ENCODE measurements around the gene ZER1.

ZER1 gene

GRCh38 chr9:128685636-128686489 lies 85.9 kb downstream of the ZER1 start:
- TF ChIP-seq CTCF (conservative IDR thresholded peaks at IDR 0.05; ENCODE audit: low read depth, low read length): no peak
- peaks cover 54% of the 10 kb centered on the region for H3K4me1 ChIP-seq (ENCODE audit: low read depth, poor library complexity, severe bottlenecking)
- no peak overlapping the region; the same call in 1 of the 2 replicates for H2AFZ ChIP-seq (ENCODE audit: low read depth)
- H3K4me2 ChIP-seq: peak overlapping the region; percentile 65
- peaks cover 4% of the 10 kb centered on the region; the same call in 1 of the 2 replicates for H4K20me1 ChIP-seq (ENCODE audit: insufficient read depth)
- peak overlapping the region; percentile 93; the same call in 1 of the 2 replicates for H3K27ac ChIP-seq
- H3K27me3 ChIP-seq (ENCODE audit: insufficient read depth, low read depth): no peaks in the 10 kb centered on the region
- H3K4me3 ChIP-seq (IDR thresholded peaks at IDR 0.05; ENCODE audit: insufficient read depth, low read depth, low read length): no peak overlapping the region
- H3K36me3 ChIP-seq (ENCODE audit: insufficient read depth): no peaks in the 10 kb centered on the region
- H3K9ac ChIP-seq: peak overlapping the region; percentile 97; the same call in 1 of the 2 replicates
- H3K79me2 ChIP-seq (ENCODE audit: insufficient read depth, low read depth): peaks cover 74% of the 10 kb centered on the region

GRCh38 chr9:128684325-128685199 lies 87.2 kb downstream of the ZER1 start:
- peak overlapping the region; percentile 97 for H3K9ac ChIP-seq
- H3K27ac ChIP-seq: peak overlapping the region; percentile 93
- peak overlapping the region; percentile 65 for H3K4me2 ChIP-seq
- H3K36me3 ChIP-seq (ENCODE audit: insufficient read depth): no peaks in the 10 kb centered on the region
- peak overlapping the region; percentile 44; the same call in 1 of the 2 replicates for H2AFZ ChIP-seq (ENCODE audit: low read depth)
- no peaks in the 10 kb centered on the region for H3K27me3 ChIP-seq (ENCODE audit: insufficient read depth, low read depth)
- no peak for TF ChIP-seq CTCF (conservative IDR thresholded peaks at IDR 0.05; ENCODE audit: low read depth, low read length)
- no peak overlapping the region for H3K4me3 ChIP-seq (IDR thresholded peaks at IDR 0.05; ENCODE audit: insufficient read depth, low read depth, low read length)
- no peaks in the 10 kb centered on the region for H4K20me1 ChIP-seq (ENCODE audit: insufficient read depth)
- H3K4me1 ChIP-seq (ENCODE audit: low read depth, poor library complexity, severe bottlenecking): peaks cover 51% of the 10 kb centered on the region
- H3K79me2 ChIP-seq (ENCODE audit: insufficient read depth, low read depth): peaks cover 65% of the 10 kb centered on the region

GRCh38 chr9:128684065-128684324 lies 87.7 kb downstream of the ZER1 start:
- H2AFZ ChIP-seq (ENCODE audit: low read depth): peak overlapping the region; percentile 15; the same call in 1 of the 2 replicates
- no peak for TF ChIP-seq CTCF (conservative IDR thresholded peaks at IDR 0.05; ENCODE audit: low read depth, low read length)
- peak overlapping the region; percentile 65 for H3K4me2 ChIP-seq
- peak overlapping the region; percentile 93 for H3K27ac ChIP-seq
- H3K4me1 ChIP-seq (ENCODE audit: low read depth, poor library complexity, severe bottlenecking): peaks cover 51% of the 10 kb centered on the region
- no peaks in the 10 kb centered on the region for H3K36me3 ChIP-seq (ENCODE audit: insufficient read depth)
- H3K79me2 ChIP-seq (ENCODE audit: insufficient read depth, low read depth): peaks cover 65% of the 10 kb centered on the region
- H4K20me1 ChIP-seq (ENCODE audit: insufficient read depth): no peaks in the 10 kb centered on the region
- H3K27me3 ChIP-seq (ENCODE audit: insufficient read depth, low read depth): no peaks in the 10 kb centered on the region
- peak overlapping the region; percentile 97 for H3K9ac ChIP-seq
- no peak overlapping the region for H3K4me3 ChIP-seq (IDR thresholded peaks at IDR 0.05; ENCODE audit: insufficient read depth, low read depth, low read length)

GRCh38 chr9:128683340-128684064 lies 88.2 kb downstream of the ZER1 start:
- Histone ChIP-seq H3K27me3 (ENCODE audit: insufficient read depth, low read depth) (no peaks in the 10 kb centered on the region), H4K20me1 (ENCODE audit: insufficient read depth) (no peaks in the 10 kb centered on the region), H3K79me2 (ENCODE audit: insufficient read depth, low read depth) (peaks cover 64% of the 10 kb centered on the region), H3K4me3 (IDR thresholded peaks at IDR 0.05; ENCODE audit: insufficient read depth, low read depth, low read length) (no peak overlapping the region), H2AFZ (ENCODE audit: low read depth) (peak overlapping the region; percentile 15; the same call in 1 of the 2 replicates), H3K36me3 (ENCODE audit: insufficient read depth) (no peaks in the 10 kb centered on the region), H3K9ac (peak overlapping the region; percentile 97), H3K4me2 (peak overlapping the region; percentile 65), H3K27ac (peak overlapping the region; percentile 93), H3K4me1 (ENCODE audit: low read depth, poor library complexity, severe bottlenecking) (peaks cover 51% of the 10 kb centered on the region)
- TF ChIP-seq CTCF (conservative IDR thresholded peaks at IDR 0.05; ENCODE audit: low read depth, low read length): no peak
